ENCODE results near the gene OGA.
A peak's percentile ranks its signal among the peaks of the same experiment; 100 is the strongest.
"Not testable (repeated sequence)": the region's sequence is repeated elsewhere in the genome, so short reads cannot be mapped to it uniquely, and the experiment has no call there.

The OGA gene

DNA sequence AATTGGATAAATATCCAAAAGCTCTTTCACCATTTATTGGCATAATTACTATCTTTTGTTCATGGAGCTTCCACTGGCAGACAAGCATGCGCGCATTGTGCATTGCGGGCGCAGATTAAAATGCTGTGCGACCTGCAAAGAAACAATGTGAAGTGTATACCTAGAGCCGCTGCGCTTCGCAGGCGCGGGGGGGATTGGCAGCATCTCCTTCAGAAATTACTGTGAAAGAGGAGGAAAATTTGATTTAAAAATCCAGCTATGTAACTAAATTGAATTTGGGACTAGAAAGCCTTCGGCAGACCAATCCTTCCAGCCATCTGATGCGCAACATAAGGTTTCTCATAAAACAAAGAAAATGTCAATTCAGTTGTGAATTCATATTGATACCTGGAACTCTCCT, 24.7 kb downstream of the OGA start:
- DNase-seq, result no peak

DNA sequence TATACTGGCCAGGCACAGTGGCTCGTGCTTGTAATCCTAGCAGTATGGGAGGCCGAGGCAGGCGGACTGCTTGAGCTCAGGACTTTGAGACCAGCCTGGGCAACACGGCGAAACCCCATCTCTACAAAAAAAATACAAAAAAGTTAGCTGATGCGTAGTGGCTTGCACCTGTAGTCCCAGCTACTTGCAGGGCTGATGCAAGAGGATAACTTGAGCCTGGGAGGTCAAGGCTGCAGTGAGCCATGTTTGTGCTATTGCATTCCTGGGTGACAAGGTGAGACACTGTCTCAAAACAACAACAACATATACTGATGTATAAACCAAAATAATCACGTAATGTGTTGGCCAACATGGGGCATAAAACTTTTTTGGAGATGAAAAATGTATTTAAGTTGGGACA, 28.6 kb downstream of the OGA start:
- DNase-seq, result no peak

DNA sequence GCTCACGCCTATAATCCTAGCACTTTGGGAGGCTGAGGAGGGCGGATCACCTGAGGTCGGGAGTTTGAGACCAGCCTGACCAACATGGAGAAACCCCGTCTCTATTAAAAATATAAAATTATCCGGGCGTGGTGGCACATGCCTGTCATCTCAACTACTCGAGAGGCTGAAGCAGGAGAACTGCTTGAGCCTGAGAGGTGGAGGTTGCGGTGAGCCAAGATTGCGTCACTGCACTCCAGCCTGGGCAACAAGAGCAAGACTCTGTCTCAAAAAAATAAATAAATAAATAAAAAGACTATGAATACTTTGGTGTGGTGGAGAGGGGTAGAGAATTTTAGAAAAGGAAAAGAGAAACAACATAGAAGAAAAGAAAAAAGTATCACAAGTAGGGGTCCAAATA, 29.0 kb downstream of the OGA start:
- not testable (repeated sequence) for DNase-seq

- no peak for DNase-seq
Measured at GRCh38 chr10:101785801-101786200, 32.4 kb downstream of the OGA start.

DNA sequence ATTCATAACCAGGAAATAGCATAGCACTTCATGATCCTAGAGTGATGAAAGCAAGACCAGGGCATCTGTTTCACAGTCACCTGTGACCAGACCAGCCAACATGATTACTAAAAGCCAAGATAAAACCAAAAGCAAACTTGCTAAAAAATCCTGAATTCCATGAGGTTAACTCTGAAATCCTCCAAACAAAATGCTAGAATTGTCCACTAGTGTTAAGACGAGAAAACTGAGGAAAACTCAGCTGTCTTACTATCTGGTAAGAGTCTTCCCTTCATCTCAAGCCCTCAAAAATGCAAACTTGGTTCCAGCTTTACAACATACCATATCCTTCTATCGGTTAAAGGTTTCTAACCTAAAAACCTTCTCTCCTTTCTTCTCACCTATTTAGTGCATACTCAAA, 33.7 kb downstream of the OGA start:
- DNase-seq, result no peak

- no peak for DNase-seq
Measured at GRCh38 chr10:101783736-101784118, 34.5 kb downstream of the OGA start.

GRCh38 chr10:101782811-101783735, 35.2 kb downstream of the OGA start, which contains the start of gene NPM3:
Gene NPM3 (minus strand): TSS chr10:101783446. CDS start chr10:101783390, 56 bp downstream.
- DNase-seq, result no peak

DNA sequence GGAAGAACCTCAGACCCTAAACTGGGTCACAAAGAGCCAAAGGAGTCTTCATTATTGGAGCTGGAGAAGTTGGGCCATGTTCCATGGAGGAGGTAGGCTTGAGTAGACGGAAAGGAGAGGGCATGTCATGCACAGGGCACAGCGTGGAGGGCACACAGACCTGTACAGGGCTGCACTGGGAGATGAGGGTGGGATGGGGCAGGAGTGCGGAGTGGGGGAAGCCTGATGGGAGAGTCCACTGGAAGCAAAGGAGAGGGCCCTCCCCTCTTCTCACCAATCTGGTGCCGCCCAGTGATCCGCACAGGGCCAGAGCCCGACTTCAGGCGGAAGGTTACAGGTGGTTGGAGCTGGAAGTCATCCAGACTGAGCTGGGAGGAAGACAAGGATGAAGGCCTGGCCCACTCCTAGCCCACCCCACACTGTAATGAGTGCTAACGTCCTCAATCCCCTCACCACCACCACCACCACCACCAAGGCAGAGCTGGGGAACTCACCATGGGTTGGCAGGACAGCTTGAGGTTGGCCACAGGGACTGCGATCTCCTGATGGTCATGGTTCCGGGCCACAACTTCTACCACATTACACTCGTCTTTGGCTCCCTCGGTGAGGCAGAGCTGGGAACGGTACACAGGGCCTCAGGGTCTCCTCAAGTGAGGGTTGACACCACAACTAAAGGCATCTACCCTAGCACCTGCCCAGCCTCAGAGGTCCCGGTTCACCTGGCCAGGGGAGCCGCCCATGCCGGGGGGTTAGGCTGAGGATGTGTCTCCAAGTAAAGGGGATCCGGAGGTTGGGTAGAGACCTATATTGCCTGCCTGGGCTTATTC, 36.0 kb downstream of the OGA start:
- DNase-seq, result no peak

DNA sequence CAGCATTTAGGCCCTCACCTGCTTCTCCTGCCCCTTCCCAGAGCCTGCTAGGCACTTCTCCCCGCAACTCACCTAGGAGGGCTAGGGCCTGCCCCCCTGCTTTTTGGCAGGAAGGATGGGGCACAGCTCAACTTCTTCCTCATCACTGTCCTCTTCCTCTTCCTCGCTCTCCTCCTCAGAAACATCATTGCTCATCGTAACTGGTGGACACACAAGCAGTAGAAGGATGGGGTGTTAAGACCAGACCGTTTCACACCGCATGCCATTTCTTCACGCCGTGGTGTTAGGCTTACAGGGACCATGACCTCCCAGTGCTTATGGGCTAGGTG, 36.6 kb downstream of the OGA start:
- no peak for DNase-seq

DNA sequence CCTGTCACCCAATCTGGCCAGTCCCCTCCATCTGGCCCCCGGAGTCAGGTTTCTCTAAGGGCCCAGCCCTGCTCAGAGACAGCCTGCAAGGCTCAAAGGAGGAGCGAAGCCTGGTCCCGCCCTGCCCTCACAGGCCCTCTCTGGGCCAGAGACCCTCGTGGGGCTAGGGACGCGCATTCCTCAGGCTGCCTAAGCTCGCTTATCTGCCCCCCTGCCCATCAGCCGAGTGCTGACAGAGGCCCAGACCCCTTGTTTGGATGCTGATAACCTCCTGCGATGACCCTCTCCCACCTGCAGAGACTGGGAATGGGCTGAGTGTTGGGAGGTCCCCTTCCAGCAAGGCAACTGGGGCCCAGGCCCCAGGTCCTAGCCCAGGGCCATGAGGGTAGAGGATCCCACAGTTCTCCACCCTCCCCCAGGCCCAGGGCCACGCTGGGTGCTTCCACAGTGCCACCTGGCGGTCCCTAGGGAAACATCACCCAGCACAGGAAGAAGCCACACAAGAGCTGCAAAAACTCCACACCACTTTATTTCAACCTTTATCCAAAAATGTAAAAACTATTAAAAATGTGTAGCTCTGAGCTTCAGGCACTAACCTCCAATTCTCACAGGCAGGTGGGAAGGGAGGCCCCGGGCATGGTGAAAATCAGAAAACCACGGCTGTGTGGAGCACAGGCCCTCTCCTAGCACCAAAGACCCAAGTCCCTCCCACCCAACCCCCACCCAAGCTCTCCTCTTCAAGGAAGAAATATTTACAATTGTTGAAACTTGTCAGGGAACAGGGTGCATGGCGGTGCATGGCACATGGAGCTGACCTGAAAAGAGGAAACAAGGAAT, 37.2 kb downstream of the OGA start:
- DNase-seq, result peak; percentile 7

DNA sequence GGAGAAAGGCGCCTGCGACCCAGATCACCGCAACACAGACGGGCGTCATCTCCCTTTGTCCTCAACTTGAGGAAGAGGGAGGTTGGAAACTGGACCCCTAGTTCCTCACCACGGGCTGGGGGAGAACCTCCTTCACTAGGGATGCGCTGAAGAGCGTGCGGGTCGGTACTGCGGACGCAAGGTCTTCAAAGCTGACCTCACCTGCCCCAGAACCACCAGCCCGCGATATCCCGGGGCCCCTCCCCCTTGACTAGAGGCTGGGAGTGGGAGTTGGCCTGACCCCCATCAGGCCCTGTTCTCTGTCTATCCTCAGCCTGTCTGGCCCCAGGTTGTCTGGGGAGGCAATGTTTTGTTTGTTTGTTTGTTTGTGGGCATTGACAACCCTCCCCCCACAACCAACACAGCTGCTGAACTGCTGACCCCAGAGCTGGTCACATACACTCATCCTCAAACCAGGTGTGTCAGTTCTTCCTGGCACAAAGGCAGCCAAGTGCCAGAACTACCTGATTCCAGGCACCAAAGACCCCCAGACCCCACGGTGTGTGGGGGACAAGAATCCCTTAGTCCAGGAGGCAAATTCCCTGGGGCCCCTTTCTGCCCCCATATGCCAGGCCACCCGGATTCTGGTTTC, 37.9 kb downstream of the OGA start:
- no peak for DNase-seq

- no peak for DNase-seq
Measured at GRCh38 chr10:101779544-101780186, 38.6 kb downstream of the OGA start.

DNA sequence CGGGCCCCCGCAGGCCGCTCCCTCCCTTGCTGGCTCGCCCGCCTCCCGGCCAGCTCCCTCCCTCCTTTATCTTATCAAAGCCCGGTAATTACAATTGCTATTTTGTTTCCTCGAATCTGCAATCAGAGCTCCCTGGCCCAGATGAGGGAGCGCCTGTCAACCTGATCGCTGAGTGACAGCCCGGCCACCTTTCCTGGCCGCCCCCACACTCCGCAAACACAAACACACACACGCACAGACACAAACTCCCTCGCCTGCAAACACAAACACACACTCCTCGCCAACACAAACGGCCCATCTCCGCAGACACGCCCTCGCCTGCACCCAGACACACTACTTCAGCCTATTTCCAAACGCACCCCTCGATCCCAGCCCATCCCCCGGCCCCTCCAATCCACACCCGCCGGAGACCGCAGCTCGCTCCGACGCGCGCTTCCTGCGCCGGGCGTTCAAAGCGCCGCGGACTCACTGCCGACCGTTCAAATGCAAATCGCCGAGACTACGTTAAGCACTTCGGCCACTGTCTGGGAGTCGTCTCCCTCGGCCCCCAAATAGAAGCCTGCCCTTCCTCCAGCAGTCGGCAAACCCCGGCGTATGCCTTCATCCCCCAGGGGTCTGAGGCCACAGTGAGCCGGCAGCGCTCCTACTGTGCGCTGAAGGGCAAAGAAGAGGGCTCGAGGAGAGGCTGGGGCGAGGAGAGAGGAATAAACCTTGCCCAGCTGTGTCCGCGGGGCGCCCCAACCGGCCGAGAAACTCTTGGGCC, 39.3 kb downstream of the OGA start:
- no peak for DNase-seq

- DNase-seq, result no peak
Measured at GRCh38 chr10:101778151-101778780, 40.0 kb downstream of the OGA start.

- DNase-seq, result no peak
Measured at GRCh38 chr10:101777619-101778145, 40.6 kb downstream of the OGA start.

DNA sequence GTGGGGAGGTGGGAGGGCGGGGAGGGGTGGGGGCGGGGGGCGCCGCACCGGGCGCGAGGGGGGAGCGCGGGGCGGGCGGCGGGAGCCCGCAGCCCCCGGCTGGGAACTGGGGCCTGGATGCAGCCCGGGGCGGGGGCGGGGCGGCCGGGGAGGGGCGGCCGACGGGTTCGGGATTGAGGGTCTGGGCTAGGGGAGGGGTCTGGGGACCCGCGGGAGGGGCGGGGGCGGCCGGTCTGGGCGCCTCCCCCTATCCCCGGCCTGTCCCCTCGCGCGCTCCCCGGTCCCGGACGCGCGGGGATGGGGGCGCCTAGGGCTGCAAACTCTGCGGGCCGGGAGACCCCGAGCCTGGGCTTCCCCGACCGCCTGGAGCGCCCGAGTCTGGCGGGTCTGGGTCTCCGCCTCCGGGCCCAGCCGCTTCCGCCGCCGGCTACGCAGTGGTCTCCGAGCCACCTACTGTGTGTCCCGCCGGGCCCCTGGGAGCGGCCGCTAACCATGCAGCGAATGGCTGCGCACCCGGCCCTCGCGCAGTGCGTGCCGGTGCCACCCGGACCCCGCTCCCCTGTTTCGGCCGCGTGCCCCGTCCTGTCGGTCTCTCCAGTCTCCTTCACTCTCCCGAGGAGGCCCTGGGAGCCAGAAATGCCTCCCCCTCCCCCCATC, 42.0 kb downstream of the OGA start:
- DNase-seq, result no peak

- DNase-seq, result no peak
Measured at GRCh38 chr10:101775273-101776160, 42.7 kb downstream of the OGA start, which contains the start of gene FGF8. Gene FGF8 (minus strand): TSS chr10:101776114. CDS start chr10:101775900, 214 bp downstream.

DNA sequence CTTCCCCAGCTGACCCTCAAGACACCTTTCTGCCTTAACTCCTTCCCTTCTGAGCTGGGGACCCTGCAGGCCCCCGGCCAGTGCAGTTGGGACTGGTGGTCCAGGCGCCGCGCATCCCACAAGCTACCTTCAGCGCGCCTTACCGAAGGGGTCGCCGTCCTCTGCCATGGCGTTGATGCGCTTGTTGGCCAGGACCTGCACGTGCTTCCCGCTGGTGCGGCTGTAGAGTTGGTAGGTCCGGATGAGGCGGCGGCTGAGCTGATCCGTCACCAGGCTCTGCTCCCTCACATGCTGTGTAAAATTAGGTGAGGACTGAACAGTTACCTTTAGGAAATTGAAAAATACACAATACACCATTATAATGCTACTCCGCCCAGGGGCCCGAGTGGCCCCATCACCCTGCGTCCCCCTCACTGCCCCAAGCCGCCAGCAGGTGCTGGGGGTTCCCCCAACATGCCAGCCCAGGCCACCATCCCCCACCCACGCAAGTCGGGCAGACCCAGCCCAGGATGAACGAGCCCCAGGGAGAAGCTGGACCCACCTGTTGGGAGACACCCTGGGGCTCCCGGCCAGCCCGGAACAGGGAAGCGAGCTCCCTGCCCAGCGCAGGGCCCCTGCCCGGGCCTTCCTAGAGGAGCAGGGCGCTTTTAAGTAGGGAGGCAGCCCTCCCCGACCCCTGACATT, 43.5 kb downstream of the OGA start:
- no peak for DNase-seq
